Measurements from ENCODE around the gene WRAP73.
A peak's percentile ranks its signal among the peaks of the same experiment; 100 is the strongest.
"Not testable (repeated sequence)": the region's sequence is repeated elsewhere in the genome, so short reads cannot be mapped to it uniquely, and the experiment has no call there.

The WRAP73 gene

DNA sequence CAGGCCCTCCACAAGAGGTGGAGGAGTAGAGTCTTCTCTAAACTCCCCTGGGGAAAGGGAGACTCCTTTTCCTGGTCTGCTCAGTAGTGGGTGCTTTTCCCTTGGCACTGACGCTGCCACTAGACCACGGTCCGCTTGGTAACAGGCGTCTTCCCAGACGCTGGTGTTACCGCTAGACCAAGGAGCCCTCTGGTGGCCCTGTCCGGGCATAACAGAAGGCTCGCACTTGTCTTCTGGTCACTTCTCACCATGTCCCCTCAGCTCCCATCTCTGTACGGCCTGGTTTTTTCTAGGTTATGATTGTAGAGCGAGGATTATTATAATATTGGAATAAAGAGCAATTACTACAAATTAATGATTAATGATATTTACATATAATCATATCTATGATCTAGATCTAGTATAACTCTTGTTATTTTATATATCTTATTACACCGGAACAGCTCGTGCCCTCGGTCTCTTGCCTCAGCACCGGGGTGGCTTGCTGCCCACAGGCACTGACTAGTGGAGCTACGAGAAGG is 28.7 kb downstream of the WRAP73 start:
- not testable (repeated sequence) for H3K4me3 ChIP-seq (ENCODE audit: low read depth, low read length)
- TF ChIP-seq, protein P1, sequence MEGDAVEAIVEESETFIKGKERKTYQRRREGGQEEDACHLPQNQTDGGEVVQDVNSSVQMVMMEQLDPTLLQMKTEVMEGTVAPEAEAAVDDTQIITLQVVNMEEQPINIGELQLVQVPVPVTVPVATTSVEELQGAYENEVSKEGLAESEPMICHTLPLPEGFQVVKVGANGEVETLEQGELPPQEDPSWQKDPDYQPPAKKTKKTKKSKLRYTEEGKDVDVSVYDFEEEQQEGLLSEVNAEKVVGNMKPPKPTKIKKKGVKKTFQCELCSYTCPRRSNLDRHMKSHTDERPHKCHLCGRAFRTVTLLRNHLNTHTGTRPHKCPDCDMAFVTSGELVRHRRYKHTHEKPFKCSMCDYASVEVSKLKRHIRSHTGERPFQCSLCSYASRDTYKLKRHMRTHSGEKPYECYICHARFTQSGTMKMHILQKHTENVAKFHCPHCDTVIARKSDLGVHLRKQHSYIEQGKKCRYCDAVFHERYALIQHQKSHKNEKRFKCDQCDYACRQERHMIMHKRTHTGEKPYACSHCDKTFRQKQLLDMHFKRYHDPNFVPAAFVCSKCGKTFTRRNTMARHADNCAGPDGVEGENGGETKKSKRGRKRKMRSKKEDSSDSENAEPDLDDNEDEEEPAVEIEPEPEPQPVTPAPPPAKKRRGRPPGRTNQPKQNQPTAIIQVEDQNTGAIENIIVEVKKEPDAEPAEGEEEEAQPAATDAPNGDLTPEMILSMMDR (IDR thresholded peaks at IDR 0.05; ENCODE audit: low read depth, low read length) = peak; percentile 52

DNA sequence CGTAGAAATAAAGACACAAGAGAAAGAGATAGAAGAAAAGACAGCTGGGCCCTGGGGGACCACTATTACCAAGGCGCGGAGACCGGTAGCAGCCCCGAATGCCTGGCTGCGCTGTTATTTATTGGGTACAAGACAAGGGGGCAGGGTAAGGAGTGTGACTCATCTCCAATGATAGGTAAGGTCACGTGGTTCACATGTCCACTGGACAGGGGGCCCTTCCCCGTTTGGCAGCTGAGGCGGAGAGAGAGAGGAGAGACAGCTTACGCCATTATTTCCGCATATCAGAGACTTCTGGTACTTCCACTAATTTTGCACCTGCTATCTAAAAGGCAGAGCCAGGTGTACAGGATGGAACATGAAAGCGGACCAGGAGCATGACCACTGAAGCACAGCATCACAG is 29.2 kb downstream of the WRAP73 start:
- TF ChIP-seq, protein P1 (IDR thresholded peaks at IDR 0.05; ENCODE audit: low read depth, low read length) = no peak
- no peak overlapping the region for H3K4me3 ChIP-seq (ENCODE audit: low read depth, low read length)

DNA sequence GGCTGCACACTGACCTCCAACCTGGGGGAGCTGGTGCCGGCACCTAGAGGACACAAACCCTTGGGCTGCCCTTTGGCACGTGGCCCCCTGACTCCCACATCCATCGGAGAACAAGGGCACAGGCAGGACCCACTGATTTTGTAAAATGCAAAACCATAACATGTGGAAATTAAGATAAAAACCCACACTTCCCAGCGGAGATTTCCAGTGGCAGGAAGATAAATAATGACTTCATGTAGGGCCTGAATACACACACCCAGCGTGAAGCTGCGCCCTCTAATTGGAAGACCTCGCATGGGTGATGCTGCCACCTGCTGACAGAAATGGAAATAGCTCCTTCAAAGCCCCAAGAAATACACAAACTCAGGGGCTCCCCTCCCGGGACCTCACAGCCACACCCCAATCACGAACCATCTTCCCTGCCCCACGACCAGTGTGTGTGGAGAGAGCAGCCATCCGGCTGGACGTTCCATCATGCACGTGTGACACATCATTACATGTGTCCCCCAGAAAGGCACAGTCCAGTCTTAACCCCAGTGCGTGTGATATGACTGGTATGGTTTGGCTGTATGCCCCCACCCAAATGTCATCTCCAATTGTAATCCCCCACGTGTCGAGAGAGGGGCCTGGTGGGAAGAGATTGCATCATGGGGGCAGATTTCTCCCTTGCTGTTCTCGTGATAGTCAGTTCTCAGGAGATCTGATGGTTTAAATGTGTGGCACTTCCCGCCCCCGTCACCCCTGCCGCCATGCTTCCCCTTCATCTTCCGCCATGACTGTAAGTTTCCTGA is 30.8 kb downstream of the WRAP73 start:
- H3K4me3 ChIP-seq (ENCODE audit: low read depth, low read length) = no peak overlapping the region
- TF ChIP-seq, protein P1 (IDR thresholded peaks at IDR 0.05; ENCODE audit: low read depth, low read length) = peak; percentile 64

GRCh38 chr1:3618531-3618880 is 31.4 kb downstream of the WRAP73 start:
- H3K4me3 ChIP-seq (ENCODE audit: low read depth, low read length) = no peak overlapping the region

DNA sequence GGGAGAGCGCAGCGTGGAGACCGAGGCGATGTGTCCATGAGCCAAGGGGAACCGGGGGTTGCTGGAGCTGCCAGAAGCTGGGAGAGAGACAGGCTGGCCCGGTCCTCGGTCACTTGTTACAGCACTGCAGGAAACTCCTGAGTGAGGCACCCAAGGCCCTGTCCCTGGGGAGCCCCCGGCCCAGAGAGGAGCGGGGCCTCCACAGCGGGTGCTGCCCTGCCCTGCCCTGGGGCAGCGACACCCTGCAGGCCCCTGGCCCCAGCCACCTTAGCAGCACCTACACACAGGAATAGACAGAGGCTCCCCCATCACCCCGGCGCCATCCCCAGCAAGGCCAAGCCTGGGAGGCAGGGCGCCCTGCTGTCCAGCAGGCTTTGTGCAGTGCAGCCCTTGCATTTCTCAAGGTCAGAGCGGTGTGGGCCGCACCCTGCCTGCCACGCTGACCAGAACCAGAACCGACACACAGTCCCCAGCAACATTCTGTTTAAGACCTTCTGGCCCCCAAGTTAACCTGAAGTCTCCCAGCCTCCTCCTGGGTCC is 32.0 kb downstream of the WRAP73 start:
- TF ChIP-seq, protein P1 (IDR thresholded peaks at IDR 0.05; ENCODE audit: low read depth, low read length) = no peak
- H3K4me3 ChIP-seq (ENCODE audit: low read depth, low read length) = no peak overlapping the region

More at GRCh38 chr1:3618531-3618880, 31.4 kb downstream of the WRAP73 start:
- TF ChIP-seq, protein P1 (IDR thresholded peaks at IDR 0.05; ENCODE audit: low read depth, low read length) = no peak

- H3K4me3 ChIP-seq (ENCODE audit: low read depth, low read length) = no peak overlapping the region
- TF ChIP-seq, protein P1 (IDR thresholded peaks at IDR 0.05; ENCODE audit: low read depth, low read length) = no peak
Measured at GRCh38 chr1:3616861-3617260, 33.0 kb downstream of the WRAP73 start.

All from WI38 (cell line).